ENCODE results near the gene GAA.
"Not testable (repeated sequence)": the region's sequence is repeated elsewhere in the genome, so short reads cannot be mapped to it uniquely, and the experiment has no call there.

Gene GAA

GRCh38 chr17:80147035-80147822 is 45.8 kb downstream of the GAA start, which contains the start of gene EIF4A3:
Gene EIF4A3, minus strand, starts transcription at chr17:80147128. Its CDS starts 167 bp downstream, at chr17:80146961.
- DNase-seq = peak; percentile 97

- DNase-seq = no peak
Measured at GRCh38 chr17:80151333-80151732, 50.0 kb downstream of the GAA start.

- no peak for DNase-seq
Measured at GRCh38 chr17:80152081-80152702, 50.8 kb downstream of the GAA start.

- no peak for DNase-seq
Measured at GRCh38 chr17:80153004-80153403, 51.6 kb downstream of the GAA start.

- DNase-seq = no peak
Measured at GRCh38 chr17:80154166-80154565, 52.8 kb downstream of the GAA start.

GRCh38 chr17:80155600-80155999 is 54.2 kb downstream of the GAA start:
- not testable (repeated sequence) for DNase-seq

GRCh38 chr17:80158846-80159245 is 57.5 kb downstream of the GAA start:
- no peak for DNase-seq

GRCh38 chr17:80160536-80160935 is 59.2 kb downstream of the GAA start:
- DNase-seq = no peak

- no peak for DNase-seq
Measured at GRCh38 chr17:80163336-80163735, 62.0 kb downstream of the GAA start.

- no peak for DNase-seq
Measured at GRCh38 chr17:80164185-80164584, 62.8 kb downstream of the GAA start.

GRCh38 chr17:80166446-80166845 is 65.1 kb downstream of the GAA start:
- no peak for DNase-seq

- DNase-seq = no peak
Measured at GRCh38 chr17:80168371-80168770, 67.0 kb downstream of the GAA start.

- DNase-seq = no peak
Measured at GRCh38 chr17:80169107-80169506, 67.7 kb downstream of the GAA start.
